MCF 10A (cell line): Measurements from ENCODE around the gene KRT72. TPM values are rescaled to one million over a fixed set of nuclear protein-coding genes. Genes with fewer than 3 reads are reported as not detected.

Source experiments
- BruUV-seq: library from RNA; stranded (reverse); fragments of 400-500 nt; replicated peaks from 2 replicates; lab custom pipeline; 2021; lab: Mats Ljungman, UMichigan
- CTCF ChIA-PET: fragments of 300-600 bp; sonication (Branson Sonifier 250); formaldehyde crosslinking; extraction: SDS; loops from one replicate; lab custom pipeline; 2021; ENCODE audit warnings: antibody characterized with exemption, inconsistent platforms; lab: Yijun Ruan, JAX
- POLR2A ChIA-PET: fragments of 300-600, 350-650 bp; sonication (Branson Sonifier 250); formaldehyde crosslinking; extraction: SDS; loops from one replicate; lab custom pipeline; 2020; ENCODE audit warnings: antibody characterized with exemption, inconsistent platforms; lab: Yijun Ruan, JAX
- DNase-seq: peaks from one replicate; pipeline ENCODE4 v3.0.0-alpha.2; 2018; ENCODE audit not compliant: unreplicated experiment
- H3K27ac Mint-ChIP-seq: one replicate; pipeline ENCODE4 v1.8.0; 2022; ENCODE audit warnings: mild to moderate bottlenecking, low read depth, mixed read lengths; ENCODE audit not compliant: unreplicated experiment
- H3K27me3 Mint-ChIP-seq: one replicate; pipeline ENCODE4 v1.8.0; 2022; ENCODE audit warnings: mixed read lengths; ENCODE audit not compliant: insufficient read depth, unreplicated experiment
- H3K36me3 Mint-ChIP-seq: one replicate; pipeline ENCODE4 v1.8.0; 2022; ENCODE audit warnings: mild to moderate bottlenecking, moderate library complexity, mixed read lengths; ENCODE audit not compliant: insufficient read depth, unreplicated experiment
- H3K4me1 Mint-ChIP-seq: one replicate; pipeline ENCODE4 v1.8.0; 2022; ENCODE audit warnings: mixed read lengths; ENCODE audit not compliant: insufficient read depth, unreplicated experiment
- H3K4me3 Mint-ChIP-seq: one replicate; pipeline ENCODE4 v1.8.0; 2022; ENCODE audit warnings: mild to moderate bottlenecking, moderate library complexity, mixed read lengths; ENCODE audit not compliant: unreplicated experiment
- H3K9me3 Mint-ChIP-seq: one replicate; pipeline ENCODE4 v1.8.0; 2022; ENCODE audit warnings: mixed read lengths; ENCODE audit not compliant: unreplicated experiment
- CTCF ChIP-seq: fragments of 200-600 bp; IDR thresholded peaks from one replicate; pipeline ENCODE4 v1.8.0; 2022; ENCODE audit warnings: antibody characterized with exemption, mild to moderate bottlenecking; ENCODE audit not compliant: unreplicated experiment
- intact Hi-C: fragments of 100-400 bp; cut with micrococcal nuclease; formaldehyde crosslinking; loops from 2 replicates; pipeline ENCODE4 v1.14.1; 2022
- total RNA-seq: library from RNA; stranded (reverse); gene quantifications from 2 replicates; pipeline ENCODE4 v1.2.3, GENCODE V29; 2022

KRT72 gene
- total RNA-seq, 1 experiment from 2014 or later = not detected

DNA sequence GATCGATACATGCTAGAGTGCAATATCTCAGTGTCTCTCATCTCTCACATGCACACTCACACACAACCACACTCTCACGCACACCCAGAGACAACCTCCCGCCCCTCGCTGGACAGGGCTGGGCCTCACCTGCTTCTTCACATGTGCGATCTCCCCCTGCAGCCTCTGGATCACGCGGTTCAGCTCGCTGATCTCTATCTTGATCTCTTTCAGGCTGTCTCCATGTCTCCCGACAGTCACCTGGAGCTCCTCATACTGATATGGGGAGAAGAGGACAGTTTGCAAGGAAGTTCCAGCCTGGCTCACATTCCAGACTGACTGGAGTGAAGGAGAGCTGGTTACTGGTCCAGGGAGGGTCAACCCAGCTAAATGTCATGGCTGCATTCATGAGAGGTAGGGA is 46.3 kb upstream of the KRT72 start:
- no peaks in the 10 kb centered on the region for H3K9me3 Mint-ChIP-seq
- ChIA-PET POLR2A (no interaction called here), CTCF (interaction anchor here (0.7 kb wide), 2 partner anchors 8 to 127 kb away, joined by 3 to 4 read pairs; no protein-coding TSS in a partner anchor)
- H3K27ac Mint-ChIP-seq = no peak overlapping the region
- H3K4me3 Mint-ChIP-seq = no peak overlapping the region
- peaks cover 29% of the 10 kb centered on the region for H3K27me3 Mint-ChIP-seq
- no peak for TF ChIP-seq CTCF
- no peaks in the 10 kb centered on the region for H3K36me3 Mint-ChIP-seq
- no peaks in the 10 kb centered on the region for H3K4me1 Mint-ChIP-seq
- BruUV-seq = no TSS peak
- no peak for DNase-seq
- intact Hi-C loops = no loop called here

GRCh38 chr12:52646613-52647012 is 45.4 kb upstream of the KRT72 start:
- TF ChIP-seq CTCF = no peak
- BruUV-seq = no TSS peak
- peaks cover 33% of the 10 kb centered on the region for H3K27me3 Mint-ChIP-seq
- H3K27ac Mint-ChIP-seq = no peak overlapping the region
- no peak for DNase-seq
- CTCF ChIA-PET = interaction anchor here (0.7 kb wide), 1 partner anchor 9 kb away, joined by 4 read pairs; no protein-coding TSS in a partner anchor
- H3K4me3 Mint-ChIP-seq = no peak overlapping the region
- no peaks in the 10 kb centered on the region for H3K9me3 Mint-ChIP-seq
- intact Hi-C loops = no loop called here
- POLR2A ChIA-PET = no interaction called here
- no peaks in the 10 kb centered on the region for H3K4me1 Mint-ChIP-seq
- no peaks in the 10 kb centered on the region for H3K36me3 Mint-ChIP-seq

DNA sequence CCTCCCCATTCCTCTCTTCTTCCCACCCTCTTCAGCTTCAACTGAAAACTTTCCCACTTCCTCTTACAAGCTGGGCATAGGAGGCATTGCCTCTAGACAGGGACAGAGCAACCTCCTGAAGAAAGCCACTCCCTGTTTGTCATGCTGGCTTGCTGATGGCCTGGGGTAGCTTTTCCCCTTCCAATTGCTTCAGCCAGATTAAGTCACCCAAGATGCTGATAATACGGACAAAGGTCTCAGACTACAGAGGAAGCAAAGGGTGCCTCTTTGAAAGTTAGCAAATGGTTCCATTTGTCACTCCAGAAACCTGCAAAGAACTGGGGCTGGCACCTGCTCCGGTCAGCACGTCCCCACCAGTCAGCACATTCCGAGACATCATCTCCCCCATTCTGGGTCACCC is 44.7 kb upstream of the KRT72 start:
- BruUV-seq = no TSS peak
- Mint-ChIP-seq H3K36me3 (no peaks in the 10 kb centered on the region), H3K27ac (no peak overlapping the region), H3K27me3 (peaks cover 39% of the 10 kb centered on the region), H3K9me3 (no peaks in the 10 kb centered on the region), H3K4me3 (no peak overlapping the region), H3K4me1 (no peaks in the 10 kb centered on the region)
- intact Hi-C loops = no loop called here
- CTCF ChIA-PET = no interaction called here
- no peak for TF ChIP-seq CTCF
- POLR2A ChIA-PET = interaction anchor here (0.6 kb wide), 1 partner anchor 540 kb away, joined by 3 read pairs; no protein-coding TSS in a partner anchor
- DNase-seq = no peak

DNA sequence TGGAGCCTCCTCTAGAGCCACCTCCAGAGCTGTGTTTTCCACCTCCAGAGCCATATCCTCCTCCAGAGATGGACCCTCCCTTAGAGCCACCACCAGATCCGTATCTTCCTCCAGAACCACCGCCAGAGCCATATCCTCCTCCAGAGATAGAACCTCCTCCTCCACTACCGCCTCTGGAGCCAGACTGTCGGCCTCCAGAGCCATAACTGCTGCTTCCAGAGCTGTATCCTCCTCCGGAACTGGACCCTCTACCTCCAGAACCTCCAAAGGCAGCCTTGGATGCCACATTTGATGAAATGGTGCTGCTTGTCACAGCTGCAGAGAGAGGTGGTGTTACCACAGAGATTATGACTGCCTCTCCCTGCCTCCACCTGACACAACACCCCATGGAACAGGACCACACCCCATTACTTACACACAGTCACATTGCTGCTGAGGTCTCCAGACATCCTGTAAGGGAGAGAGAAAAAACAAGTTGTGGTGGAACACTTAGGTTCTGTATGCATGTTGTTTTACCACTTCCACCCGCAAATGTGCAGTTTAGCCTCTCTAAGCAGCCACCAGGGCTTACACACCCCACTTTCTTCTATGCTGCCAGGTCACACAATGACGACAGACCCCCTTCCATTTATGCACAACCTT is 44.0 kb upstream of the KRT72 start:
- intact Hi-C loops = no loop called here
- BruUV-seq = no TSS peak
- H3K9me3 Mint-ChIP-seq = no peaks in the 10 kb centered on the region
- H3K4me3 Mint-ChIP-seq = no peak overlapping the region
- peaks cover 42% of the 10 kb centered on the region for H3K27me3 Mint-ChIP-seq
- no peak for DNase-seq
- H3K4me1 Mint-ChIP-seq = no peaks in the 10 kb centered on the region
- ChIA-PET POLR2A (no interaction called here), CTCF (no interaction called here)
- H3K27ac Mint-ChIP-seq = no peak overlapping the region
- H3K36me3 Mint-ChIP-seq = no peaks in the 10 kb centered on the region
- no peak for TF ChIP-seq CTCF
